NCI-H2227 treated with DMSO at 0.1 percent for 48 hours (cell line): ENCODE measurements around the gene CACNA1I.
A peak's percentile ranks its signal among the peaks of the same experiment; 100 is the strongest.

ENCODE experiments used
- DNase-seq: peaks from one replicate; lab custom pipeline; 2025; lab: John Stamatoyannopoulos, UW

The CACNA1I gene

GRCh38 chr22:39669432-39669831 is 98.9 kb downstream of the CACNA1I start:
- DNase-seq: no peak

- DNase-seq: no peak
Measured at GRCh38 chr22:39671936-39672335, 101.4 kb downstream of the CACNA1I start.

- no peak for DNase-seq
Measured at GRCh38 chr22:39674536-39674935, 104.0 kb downstream of the CACNA1I start.

DNA sequence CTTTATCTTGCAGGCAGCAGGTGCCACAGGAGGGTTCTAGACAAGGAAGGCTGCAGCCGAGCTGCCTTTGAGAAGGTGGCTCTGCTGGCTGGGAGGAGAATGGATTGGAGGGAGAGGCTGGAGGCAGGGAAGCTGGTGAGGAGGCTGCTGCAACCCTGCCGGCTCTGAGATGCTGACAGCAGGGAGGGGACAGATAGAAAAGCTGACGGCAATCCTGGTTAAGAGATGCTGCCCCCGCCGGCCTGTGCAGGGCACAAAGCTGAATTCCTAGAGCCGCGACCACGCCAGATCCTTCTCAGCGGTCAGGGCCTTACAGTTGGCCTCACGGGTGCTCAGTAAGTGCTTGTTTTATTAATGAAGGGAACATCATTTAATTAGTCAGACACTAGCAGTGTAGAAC is 105.4 kb downstream of the CACNA1I start:
- DNase-seq: no peak

GRCh38 chr22:39677967-39678366 is 107.4 kb downstream of the CACNA1I start:
- DNase-seq: no peak

DNA sequence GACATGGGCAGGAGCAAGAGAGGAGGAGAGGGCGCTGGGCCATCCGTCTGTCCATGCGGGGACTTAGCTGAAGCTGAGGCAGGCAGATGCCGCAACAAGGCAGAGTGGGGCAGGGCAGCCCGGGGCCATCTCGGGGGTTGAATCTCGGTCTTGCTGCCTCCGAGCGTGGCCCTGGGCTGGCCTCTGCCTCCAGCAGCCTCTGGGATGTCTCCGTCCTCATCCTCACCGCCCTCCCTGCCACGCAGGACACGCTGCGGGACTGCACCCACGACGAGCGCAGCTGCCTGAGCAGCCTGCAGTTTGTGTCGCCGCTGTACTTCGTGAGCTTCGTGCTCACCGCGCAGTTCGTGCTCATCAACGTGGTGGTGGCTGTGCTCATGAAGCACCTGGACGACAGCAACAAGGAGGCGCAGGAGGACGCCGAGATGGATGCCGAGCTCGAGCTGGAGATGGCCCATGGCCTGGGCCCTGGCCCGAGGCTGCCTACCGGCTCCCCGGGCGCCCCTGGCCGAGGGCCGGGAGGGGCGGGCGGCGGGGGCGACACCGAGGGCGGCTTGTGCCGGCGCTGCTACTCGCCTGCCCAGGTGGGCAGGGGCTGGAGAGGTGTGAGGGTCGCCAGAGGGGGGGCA is 108.4 kb downstream of the CACNA1I start:
- no peak for DNase-seq

DNA sequence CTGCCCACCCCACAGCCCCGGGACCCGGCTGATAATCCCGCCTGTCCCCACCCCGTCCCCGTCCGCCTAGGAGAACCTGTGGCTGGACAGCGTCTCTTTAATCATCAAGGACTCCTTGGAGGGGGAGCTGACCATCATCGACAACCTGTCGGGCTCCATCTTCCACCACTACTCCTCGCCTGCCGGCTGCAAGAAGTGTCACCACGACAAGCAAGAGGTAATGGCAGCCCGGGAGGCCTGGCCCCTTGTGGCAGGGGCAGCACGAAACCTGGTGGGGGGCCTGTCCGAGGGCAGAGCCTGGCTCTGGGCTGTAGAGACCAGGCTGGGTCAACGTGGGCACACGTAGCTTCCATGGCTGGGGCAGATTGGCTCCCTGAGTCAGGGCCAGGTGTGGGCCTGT is 109.1 kb downstream of the CACNA1I start:
- DNase-seq: no peak

DNA sequence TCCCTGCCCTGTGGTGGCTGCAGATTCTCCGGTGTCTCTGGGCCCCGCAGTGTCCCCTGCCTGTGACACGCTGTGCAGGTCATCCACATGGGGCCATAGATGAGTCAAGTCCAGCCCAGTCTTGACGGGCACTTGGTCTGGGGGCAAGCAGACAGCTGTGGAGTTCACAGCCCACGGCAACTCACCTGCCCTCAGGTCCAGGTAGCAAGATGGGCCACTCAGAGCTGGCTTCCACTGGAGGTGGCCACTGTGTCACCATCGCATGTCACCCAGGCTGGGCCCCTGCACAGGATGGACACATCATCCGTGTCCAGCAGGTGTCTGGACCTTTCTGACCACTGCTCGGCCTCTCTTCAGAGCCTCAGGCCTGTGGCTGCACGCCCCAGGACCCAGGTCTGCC is 109.9 kb downstream of the CACNA1I start:
- DNase-seq: no peak

- no peak for DNase-seq
Measured at GRCh38 chr22:39681038-39681861, 110.7 kb downstream of the CACNA1I start.

DNA sequence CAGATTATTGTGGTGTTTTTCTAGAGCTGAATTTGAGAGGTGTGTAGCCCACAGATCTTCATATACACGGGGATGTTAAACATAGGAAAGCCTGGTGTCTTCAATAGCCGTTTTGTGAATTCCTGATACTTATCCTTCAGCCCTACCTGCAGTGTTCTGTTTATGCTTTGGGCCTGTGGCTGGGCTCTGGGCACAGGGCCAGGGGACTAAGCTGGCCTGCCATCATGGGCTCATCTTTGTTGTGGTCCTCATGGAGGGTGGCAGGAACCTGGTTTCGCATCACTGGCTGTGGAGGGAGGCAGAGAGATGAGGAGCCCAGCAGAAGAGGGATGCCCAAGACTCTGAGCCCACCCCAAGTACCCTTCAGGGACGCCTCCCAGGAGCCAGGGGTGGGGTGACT is 112.4 kb downstream of the CACNA1I start:
- DNase-seq: no peak

GRCh38 chr22:39683639-39684038 is 113.1 kb downstream of the CACNA1I start:
- DNase-seq: no peak

DNA sequence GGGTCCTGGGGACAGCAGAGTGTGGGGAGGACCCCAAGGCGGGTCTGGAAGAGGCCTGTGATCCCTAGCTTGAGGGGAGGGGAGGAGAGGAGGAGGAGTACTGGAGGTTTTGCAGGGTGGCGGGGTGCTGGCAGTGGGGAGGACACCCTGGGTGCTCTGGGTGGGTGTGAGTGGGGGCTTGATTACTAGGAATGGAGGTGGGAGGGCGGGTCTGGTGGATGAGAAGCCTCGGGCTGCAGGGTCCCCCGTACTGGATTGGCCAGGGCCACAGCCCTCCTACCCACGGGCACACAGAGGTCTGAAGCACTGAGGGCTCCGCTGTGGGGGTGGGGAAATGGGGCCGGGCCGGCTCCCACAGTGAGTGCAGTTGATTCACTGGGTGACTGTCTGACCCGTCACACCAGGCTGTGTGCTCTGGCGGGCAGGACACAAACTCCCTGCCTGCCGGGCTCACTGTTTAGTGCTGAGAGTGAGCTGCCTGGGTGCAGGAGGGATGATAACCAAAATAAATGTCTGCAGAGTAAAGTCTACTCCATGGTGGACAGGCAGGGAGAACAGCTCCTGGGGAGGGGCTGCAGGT is 114.2 kb downstream of the CACNA1I start:
- DNase-seq: no peak

- DNase-seq: no peak
Measured at GRCh38 chr22:39685336-39686177, 115.0 kb downstream of the CACNA1I start.

DNA sequence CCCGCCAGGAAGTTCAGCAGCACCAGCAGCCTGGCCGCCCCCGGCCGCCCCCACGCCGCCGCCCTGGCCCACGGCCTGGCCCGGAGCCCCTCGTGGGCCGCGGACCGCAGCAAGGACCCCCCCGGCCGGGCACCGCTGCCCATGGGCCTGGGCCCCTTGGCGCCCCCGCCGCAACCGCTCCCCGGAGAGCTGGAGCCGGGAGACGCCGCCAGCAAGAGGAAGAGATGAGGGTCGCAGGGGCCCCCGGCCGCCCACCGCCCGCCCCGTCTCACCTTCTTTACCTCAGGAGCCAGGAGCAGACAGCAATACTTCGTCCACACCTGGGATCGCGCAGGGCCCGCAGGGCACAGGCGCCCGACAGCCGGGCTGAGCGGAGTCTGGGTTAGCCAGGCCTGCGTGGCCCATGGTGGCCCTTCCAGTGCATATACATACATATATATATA is 115.6 kb downstream of the CACNA1I start:
- DNase-seq: no peak

GRCh38 chr22:39686776-39687525 is 116.4 kb downstream of the CACNA1I start:
- no peak for DNase-seq

GRCh38 chr22:39688186-39688785 is 117.7 kb downstream of the CACNA1I start:
- no peak for DNase-seq

GRCh38 chr22:39689421-39689820 is 118.9 kb downstream of the CACNA1I start:
- no peak for DNase-seq

- DNase-seq: peak; percentile 35
Measured at GRCh38 chr22:39690881-39691605, 120.5 kb downstream of the CACNA1I start.

- no peak for DNase-seq
Measured at GRCh38 chr22:39693943-39694500, 123.5 kb downstream of the CACNA1I start.

GRCh38 chr22:39697790-39698430 is 127.4 kb downstream of the CACNA1I start:
- DNase-seq: no peak
